PFSK-1 (cell line): Measurements from ENCODE around the gene MMP28.

ENCODE experiments used
- POLR2AphosphoS5 ChIP-seq: IDR thresholded peaks from 2 replicates; pipeline ENCODE4 v1.6.1; 2012; ENCODE audit warnings: low read depth, mild to moderate bottlenecking, control low read depth, low read length, moderate library complexity
- TF ChIP-seq, protein P1 (sequence below), 2 experiments: IDR thresholded peaks; 2 replicates each; pipeline versions ENCODE4 v1.6.1 to v1.8.0; 2011 to 2012; ENCODE audit warnings: low read depth in 2 of 2, low read length in 2 of 2, control low read depth in 1 of 2, inconsistent platforms in 1 of 2, mild to moderate bottlenecking in 1 of 2, moderate library complexity in 1 of 2; ENCODE audit not compliant: insufficient read depth in 1 of 2

DNA sequence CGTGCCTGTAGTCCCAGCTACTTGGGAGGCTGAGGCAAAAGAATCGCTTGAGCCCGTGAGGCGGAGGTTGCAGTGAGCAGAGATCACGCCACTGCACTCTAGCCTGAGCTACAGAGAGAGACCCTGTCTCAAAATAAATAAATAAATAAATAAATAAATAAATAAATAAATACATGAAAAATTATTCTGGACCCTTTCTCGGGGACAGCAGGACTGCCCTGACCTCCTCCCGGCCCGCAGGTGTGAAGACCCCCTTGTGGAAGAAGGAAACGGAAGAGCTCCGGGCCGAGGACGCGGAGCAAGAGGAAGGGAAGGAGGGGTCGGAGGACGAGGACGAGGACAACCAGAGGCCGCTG, 31.7 kb downstream of the MMP28 start:
- no peak for TF ChIP-seq POLR2AphosphoS5
- TF ChIP-seq, protein P1, sequence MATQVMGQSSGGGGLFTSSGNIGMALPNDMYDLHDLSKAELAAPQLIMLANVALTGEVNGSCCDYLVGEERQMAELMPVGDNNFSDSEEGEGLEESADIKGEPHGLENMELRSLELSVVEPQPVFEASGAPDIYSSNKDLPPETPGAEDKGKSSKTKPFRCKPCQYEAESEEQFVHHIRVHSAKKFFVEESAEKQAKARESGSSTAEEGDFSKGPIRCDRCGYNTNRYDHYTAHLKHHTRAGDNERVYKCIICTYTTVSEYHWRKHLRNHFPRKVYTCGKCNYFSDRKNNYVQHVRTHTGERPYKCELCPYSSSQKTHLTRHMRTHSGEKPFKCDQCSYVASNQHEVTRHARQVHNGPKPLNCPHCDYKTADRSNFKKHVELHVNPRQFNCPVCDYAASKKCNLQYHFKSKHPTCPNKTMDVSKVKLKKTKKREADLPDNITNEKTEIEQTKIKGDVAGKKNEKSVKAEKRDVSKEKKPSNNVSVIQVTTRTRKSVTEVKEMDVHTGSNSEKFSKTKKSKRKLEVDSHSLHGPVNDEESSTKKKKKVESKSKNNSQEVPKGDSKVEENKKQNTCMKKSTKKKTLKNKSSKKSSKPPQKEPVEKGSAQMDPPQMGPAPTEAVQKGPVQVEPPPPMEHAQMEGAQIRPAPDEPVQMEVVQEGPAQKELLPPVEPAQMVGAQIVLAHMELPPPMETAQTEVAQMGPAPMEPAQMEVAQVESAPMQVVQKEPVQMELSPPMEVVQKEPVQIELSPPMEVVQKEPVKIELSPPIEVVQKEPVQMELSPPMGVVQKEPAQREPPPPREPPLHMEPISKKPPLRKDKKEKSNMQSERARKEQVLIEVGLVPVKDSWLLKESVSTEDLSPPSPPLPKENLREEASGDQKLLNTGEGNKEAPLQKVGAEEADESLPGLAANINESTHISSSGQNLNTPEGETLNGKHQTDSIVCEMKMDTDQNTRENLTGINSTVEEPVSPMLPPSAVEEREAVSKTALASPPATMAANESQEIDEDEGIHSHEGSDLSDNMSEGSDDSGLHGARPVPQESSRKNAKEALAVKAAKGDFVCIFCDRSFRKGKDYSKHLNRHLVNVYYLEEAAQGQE (IDR thresholded peaks at IDR 0.05; ENCODE audit: insufficient read depth in 1 of 2, low read depth in 2 of 2, low read length in 2 of 2) = no peak
